ENCODE data around the gene CKLF.
"Not testable (repeated sequence)": the region's sequence is repeated elsewhere in the genome, so short reads cannot be mapped to it uniquely, and the experiment has no call there.

Gene CKLF

DNA sequence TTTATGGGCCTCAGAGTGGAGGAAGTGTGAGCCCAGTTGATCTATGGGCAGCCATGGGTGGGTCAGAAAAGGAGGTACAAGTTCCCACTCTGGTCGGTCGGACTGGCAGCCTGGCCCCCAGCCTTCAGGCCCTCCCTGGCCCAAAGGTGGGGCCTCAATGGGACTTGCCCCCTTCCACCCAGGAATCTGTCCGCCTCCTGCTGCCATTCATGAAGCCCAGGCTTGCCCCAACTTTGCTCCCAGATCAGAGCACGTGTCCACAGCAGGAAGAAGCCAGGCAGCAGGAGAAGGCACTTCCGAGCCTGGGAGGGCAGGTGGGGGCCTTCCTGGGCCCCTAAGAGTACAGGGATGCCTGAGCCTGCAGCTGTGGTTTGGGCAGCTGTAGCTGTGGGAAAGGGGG is 49.1 kb downstream of the CKLF start:
- DNase-seq, result no peak

DNA sequence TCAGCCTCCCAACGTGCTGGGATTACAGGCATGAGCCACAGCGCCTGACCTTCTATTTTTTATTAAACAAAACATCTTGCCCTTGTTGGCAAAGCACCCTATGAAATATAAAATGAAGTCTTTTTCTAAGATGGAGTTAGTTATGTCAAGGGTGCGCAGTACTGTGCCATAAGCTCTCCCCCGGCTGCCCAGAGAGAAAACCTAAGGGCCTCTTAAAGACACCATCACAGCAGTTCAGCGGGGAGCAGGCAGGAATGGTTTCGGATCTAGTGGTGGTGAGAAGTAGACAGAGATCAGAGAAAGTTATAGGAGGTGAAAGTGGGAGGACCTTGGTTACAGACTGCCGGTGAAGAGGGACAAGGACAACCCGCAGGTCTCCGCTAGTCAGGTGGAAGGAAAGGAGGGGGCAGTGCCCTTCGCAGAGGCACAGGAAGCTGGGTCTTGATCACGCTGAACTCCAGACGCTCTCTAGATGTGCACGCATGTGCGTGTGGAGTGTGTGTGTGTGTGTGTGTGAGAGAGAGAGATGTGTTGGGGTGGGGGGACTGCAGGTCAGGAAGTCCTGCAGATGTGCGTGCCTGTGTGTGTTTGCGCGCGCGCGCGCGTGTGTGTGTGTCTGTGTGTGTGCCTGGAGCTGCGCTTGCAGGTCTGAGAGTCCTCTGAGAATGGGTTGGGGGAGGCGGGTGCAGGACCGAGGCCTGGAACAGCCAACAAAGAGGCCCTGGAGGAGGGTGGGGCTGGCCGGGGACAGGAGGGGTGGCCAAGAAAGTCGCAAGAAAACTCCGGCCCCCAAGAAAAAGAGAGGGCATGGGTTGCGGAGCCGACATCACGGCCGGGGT is 51.4 kb downstream of the CKLF start:
- peak; percentile 75 for DNase-seq

DNA sequence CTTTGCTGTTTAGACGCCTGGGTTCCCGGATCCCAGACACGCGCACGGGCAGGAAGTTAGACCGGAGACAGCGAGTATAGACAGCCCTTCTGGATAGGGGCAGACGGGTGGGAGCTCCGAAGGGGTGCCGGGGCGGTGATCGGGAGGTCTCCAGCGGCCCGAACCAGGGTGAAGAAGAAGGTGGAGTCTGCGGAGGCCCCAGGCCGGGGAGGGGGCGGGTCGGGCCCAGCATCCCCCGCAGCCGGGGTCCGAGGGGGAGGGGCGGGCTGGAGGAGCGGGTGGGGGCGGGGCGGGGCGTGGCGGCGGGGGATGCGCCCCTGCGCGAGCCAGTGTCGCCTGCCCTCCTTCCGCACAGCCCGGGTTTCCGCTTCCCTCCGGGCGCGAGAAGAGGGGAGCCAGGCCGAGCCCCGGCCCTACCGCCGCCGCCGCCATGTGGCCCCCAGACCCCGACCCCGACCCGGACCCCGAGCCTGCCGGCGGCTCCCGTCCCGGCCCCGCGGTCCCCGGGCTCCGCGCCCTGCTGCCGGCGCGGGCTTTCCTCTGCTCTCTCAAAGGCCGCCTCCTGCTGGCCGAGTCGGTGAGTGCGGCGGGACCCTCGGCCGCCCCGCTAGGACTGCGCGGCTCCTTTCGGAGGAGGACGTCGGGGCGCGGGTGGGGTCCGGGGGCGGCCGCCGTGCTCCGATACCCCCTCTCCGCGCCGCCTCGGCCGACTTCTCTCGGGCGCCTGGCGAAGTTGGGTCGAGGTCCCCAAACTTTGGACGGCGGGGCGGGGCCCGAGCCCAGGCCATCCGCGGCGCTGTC is 52.2 kb downstream of the CKLF start, which contains the start of gene CMTM3:
TSS of gene CMTM3 (plus strand) at position 329 of the 801 bp plus-strand sequence. CDS start at position 431, 102 bp downstream.
- peak; percentile 82 for DNase-seq

DNA sequence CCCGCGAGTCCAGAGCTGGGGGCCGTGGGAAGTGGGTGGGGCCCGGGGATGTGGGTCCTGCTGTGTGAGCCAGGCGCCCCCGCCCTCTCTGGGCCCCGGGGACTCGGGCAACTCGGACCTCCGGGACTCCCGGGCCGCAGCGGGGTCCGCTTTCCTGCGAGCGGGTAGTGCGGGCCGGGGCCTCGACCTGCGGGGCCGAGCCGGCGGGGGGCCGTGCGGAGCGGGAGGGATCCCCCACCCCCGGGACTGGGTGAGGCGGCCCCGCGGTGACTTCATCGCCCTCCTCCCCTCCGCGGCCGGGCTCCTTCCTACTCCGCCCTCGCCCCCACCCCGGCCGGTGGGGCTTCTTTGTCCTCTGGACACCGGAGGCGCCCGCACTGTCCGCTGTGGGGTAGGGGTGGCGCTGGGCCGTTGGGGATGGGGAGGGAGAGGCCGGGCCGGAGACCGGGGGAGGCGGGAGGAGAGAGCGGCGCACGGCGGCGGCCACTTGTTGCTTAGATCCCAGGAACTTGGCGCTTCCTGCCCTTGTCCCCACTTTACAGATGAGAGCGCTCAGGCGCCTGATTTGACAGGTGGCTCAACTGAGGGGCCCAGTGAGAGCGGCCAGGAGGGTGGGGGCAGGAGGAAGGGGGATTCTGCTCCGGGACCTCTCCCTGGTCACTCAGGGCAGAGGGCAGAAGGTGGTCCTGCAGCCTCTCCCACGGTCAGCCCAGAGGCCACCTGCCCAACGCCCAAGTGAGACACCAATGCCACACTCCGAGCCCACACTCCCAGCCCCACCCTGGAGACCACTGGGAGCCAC is 53.0 kb downstream of the CKLF start:
- DNase-seq, result peak; percentile 52

DNA sequence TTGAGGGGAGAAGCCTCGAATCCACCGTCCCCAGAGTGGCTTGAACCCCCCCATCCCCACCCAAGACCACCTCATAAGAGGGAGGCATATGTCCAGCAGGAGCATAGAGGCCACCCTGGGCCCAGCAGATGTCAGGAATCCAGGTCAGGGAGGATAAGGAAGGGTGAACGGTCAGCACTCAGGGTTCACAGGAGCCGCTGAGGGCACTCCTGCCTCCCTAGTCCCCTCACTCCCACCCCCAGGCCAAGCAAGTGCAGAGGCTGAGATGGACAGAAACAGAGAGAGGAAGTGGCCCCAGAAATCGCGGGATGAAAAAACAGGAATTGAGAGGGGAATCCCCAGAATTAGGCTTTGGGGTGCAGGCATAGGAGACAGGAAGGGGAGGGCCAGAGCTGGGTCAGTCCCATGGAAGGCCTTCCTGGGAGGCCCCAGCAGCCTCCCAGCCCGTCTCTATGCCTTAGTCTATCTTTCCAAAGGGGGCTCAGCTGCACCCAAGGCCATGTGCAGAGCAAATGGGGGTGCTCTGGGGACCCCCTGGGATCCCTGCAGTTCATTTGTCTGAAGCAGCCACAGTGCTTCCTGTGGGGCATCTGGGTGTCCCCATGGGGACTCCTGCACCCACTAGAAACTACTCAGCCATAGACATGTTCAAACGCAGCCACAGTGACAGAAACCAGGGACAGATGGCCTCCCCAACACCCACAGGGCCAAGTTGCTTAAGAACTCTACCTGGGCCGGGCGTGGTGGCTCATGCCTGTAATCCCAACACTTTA is 53.8 kb downstream of the CKLF start:
- DNase-seq, result no peak

DNA sequence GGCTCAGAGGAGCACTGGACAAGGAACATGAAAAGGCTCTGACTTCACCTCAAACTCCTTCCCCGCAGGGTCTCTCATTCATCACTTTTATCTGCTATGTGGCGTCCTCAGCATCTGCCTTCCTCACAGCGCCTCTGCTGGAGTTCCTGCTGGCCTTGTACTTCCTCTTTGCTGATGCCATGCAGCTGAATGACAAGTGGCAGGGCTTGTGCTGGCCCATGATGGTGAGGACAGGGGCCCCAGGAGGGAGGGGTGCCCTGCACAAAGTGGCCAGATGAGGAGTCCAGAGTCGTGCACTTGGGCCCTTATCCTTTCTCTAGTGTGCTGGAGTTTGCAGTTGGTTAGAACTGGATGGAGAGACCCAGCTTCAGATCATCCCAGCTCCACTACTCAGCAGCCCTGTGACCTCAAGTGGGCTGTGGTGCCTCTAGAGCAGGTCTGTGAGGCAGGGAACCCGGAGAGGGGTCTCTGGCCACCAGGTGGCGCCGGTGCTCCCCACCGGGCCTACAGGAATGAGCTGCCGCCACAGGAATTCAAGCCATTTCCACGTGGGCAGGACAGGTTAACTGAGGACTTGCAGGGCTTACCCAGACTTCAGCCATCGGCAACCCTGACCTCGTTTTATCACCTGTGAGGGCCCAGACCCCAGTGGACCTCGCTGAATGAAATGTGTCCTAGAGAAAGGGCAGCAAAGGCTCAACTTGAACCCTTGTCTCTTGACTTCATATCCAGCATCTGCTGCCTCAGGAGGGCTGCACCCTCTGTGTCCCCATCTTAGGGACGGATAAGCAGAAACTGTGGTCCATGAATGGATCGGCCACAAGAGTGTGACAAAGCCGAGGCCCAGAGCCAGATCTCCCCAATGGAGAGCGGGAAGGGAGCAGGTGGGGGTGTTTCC is 56.1 kb downstream of the CKLF start:
- DNase-seq, result peak; percentile 93

DNA sequence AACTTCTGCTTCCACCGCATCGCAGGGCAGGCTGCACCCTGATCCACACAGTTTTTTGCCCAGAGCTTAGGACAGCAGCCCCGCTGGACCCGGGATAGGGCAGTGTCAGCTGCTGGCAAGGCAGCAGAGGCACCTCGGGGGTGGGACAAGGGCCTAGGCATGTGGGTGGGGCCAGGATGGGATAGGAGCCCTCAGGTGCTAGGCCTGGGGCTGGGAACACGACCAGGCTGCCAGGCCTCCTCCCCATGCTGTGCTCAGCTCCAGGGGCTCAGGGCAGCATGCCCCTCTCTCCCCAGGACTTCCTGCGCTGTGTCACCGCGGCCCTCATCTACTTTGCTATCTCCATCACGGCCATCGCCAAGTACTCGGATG is 56.7 kb downstream of the CKLF start:
- DNase-seq, result no peak

DNA sequence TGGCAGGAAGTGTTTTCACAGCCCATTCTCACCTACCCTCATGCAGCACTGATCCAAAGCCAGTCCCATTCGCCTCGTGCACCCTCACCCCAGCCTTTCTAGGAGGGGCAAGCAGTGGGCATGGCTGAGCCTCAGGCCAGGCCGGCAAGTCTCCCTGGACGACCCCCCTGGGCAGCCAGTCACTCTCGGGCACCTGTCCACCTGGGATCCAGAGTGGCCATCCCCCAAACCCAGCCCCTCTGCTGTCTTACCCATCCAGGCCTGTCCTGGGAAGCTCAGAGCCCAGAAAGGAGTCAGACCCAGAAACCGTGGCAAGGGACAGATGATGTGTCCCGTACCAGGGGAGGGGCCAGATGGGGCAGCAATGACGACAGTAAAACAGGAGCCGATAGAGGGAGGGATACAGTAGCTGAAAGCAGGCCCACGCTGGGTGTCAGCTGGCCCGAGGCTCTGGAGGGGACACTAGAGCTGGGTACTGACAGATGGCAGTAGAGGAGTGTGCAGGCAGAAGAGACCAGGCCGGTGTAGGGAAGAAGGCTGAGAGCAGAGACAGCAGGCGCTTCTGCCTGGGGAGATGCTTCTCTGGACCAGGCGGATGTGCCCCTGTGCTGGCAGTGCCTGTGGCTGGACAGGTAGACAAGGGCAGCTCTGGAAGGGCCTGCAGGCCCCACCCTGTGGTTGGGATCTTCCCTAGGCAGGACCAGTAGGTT is 57.9 kb downstream of the CKLF start:
- DNase-seq, result no peak

DNA sequence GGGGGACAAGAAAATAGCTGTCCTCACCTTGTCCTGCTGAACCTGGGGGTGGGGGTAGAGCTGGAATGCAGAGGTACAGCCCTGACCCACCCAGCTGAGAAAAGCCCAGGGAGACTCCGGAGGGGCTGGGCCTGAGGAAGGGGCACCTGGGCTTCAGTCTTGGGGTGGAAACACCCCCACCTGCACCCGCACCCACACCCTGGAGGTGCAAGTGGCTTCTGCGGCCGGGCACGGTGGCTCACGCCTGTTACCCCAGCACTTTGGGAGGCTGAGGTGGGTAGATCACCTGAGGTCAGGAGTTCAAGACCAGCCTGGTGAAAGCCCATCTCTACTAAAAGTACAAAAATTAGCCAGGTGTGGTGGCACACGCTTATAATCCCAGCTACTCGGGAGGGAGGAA is 59.5 kb downstream of the CKLF start:
- not testable (repeated sequence) for DNase-seq

DNA sequence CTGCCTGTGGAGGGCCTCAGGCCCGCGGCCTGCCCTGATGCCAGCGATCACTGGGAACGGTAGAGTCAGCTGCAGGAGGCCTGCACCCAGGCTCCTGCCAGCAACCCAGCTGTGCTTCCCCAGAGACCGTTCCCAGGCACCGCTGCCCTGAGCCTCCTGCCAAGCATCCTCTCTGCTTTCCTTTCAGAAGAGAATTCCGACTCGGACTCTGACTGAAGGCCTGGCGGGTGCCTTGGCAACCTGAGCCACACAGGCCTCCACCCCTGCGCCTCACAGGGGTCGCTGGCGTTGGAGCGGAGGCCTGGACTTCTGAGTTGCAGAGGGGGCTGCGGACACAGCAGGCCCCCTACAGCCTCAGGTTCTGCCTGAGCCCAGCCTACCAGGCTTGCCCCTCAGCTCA is 60.0 kb downstream of the CKLF start:
- no peak for DNase-seq

DNA sequence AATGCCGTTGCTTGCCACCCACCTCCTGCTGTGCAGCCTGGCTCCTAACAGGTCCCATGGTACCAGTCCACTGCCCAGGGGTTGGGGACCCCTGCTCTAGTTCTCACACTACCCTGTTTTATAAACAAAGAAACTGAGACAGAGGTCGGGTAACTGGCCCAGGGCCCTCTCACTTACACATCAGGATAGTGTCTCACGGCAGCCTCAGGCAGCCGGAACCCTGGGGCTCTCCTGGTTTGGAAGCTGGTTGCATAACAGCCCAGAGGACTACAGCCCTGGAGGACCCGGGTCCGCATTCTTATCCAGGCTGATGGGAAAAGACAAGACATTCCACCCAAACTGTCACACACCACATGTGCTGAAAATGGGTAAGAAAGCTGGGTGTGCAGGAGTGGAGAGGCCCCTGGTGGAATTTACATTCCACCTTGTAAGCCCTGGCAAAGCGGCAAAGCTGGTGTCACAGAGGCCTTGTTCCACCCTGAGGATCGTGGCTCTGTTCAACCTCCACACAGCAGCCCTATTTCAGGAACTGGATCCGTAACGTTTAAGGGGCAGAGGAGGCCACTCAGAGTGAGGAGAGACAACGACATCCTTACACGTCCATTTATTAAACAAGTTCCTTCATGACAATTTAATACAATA is 61.9 kb downstream of the CKLF start:
- DNase-seq, result no peak
